Muscle layer of colon (tissue), 2 donors: ENCODE data around the gene ANKZF1.

Experiments used
- H3K27ac ChIP-seq: one replicate; pipeline ENCODE4 v1.7.0; 2013; ENCODE audit warnings: low read depth, mild to moderate bottlenecking, low read length, moderate library complexity
- H3K27me3 ChIP-seq, 2 donors: one replicate each; pipeline ENCODE4 v1.7.0; 2013; ENCODE audit warnings: low read length in 2 of 2, mild to moderate bottlenecking in 2 of 2; ENCODE audit not compliant: insufficient read depth in 2 of 2, control insufficient read depth in 1 of 2
- H3K36me3 ChIP-seq: one replicate; pipeline ENCODE4 v1.7.0; 2013; ENCODE audit warnings: mild to moderate bottlenecking, low read length; ENCODE audit not compliant: insufficient read depth
- H3K4me1 ChIP-seq: one replicate; pipeline ENCODE4 v1.7.0; 2013; ENCODE audit warnings: mild to moderate bottlenecking, low read length; ENCODE audit not compliant: insufficient read depth
- H3K4me3 ChIP-seq, 2 donors: one replicate each; pipeline ENCODE4 v1.7.0; 2013; ENCODE audit warnings: low read length in 2 of 2, low read depth in 1 of 2, mild to moderate bottlenecking in 1 of 2, moderate library complexity in 1 of 2
- H3K9ac ChIP-seq: one replicate; pipeline ENCODE4 v1.7.0; 2013; ENCODE audit warnings: low read length
- H3K9me3 ChIP-seq: one replicate; pipeline ENCODE4 v1.7.0; 2013; ENCODE audit warnings: mild to moderate bottlenecking, low read length
- donor health status: abdominal sarcoma.
- donor health status: Adenocarcinoma of cecum.

Gene ANKZF1

DNA sequence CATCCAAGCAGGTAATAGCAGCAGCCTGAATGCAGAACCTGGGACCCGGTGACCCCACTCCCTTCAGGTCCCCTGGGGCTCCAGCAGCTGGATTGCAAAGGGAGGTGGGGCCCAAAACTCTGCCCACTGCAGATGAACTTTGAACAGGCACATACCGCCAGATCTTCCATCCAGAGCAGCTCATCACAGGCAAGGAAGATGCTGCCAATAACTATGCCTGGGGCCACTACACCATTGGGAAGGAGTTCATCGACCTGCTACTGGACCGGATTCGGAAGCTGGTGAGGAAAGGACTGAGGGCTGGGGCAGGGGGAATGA lies 40.4 kb downstream of the ANKZF1 start:
- Histone ChIP-seq H3K27me3 (no peaks in the 10 kb centered on the region), H3K4me3 (no peak overlapping the region), H3K9ac (no peak overlapping the region), H3K27ac (no peak overlapping the region), H3K4me1 (no peaks in the 10 kb centered on the region), H3K9me3 (no peaks in the 10 kb centered on the region), H3K36me3 (no peaks in the 10 kb centered on the region)

DNA sequence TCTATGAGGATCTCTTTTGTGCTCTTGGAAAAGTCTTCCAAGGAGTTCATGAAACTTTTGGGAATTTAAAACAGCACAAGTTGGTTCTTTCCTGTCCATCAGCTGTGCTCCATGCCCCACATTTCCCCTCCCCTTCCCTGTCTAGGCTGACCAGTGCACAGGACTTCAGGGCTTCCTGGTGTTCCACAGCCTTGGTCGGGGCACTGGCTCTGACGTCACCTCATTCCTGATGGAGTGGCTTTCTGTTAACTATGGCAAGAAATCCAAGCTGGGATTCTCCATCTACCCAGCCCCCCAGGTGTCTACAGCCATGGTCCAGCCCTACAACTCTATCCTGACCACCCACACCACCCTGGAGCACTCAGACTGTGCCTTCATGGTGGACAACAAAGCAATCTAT lies 41.4 kb downstream of the ANKZF1 start:
- Histone ChIP-seq H3K27me3 (no peaks in the 10 kb centered on the region), H3K4me1 (no peaks in the 10 kb centered on the region), H3K36me3 (no peaks in the 10 kb centered on the region), H3K27ac (no peak overlapping the region), H3K4me3 (no peak overlapping the region), H3K9ac (no peak overlapping the region), H3K9me3 (no peaks in the 10 kb centered on the region)

DNA sequence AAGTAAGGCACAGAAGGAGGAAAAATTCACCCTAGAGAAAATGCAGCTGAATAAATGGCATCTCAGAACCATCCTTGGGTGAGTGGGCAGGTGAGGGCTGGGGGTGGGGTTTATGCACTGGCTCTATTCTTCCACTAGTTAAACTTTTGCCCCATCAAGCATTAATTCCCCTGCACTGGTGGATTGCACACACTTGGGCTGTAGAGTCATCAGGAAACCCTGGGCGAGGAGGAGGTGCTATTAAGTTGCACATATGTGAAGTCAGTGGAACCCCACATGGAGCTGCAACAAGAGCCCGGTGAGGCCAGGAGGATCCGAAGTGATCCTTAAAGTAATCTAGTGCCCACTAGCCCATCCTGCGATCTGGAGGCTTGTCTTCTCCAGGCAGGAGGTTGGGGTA lies 42.8 kb downstream of the ANKZF1 start:
- Histone ChIP-seq H3K9ac (no peak overlapping the region), H3K27me3 (no peaks in the 10 kb centered on the region), H3K36me3 (no peaks in the 10 kb centered on the region), H3K9me3 (no peaks in the 10 kb centered on the region), H3K4me1 (no peaks in the 10 kb centered on the region), H3K4me3 (no peak overlapping the region), H3K27ac (no peak overlapping the region)

DNA sequence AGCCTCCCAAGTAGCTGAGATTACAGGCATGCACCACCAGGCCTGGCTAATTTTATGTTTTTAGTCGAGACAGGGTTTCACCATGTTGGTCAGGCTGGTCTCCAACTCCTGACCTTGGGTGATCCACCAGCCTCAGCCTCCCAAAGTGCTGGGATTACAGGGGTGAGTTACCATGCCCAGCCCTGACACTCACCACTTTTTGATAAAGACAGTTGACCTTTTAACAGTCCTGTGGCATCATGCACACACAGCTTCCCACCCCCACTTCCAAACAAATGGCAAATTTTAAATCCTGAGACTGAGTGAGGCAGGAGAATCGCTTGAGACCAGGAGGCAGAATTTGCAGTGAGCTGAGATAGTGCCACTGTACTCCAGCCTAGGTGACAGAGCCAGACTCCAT lies 43.4 kb downstream of the ANKZF1 start:
- Histone ChIP-seq H3K27me3 (no peaks in the 10 kb centered on the region), H3K4me1 (peaks cover 6% of the 10 kb centered on the region), H3K4me3 (no peak overlapping the region), H3K27ac (no peak overlapping the region), H3K9ac (no peak overlapping the region), H3K9me3 (no peaks in the 10 kb centered on the region), H3K36me3 (no peaks in the 10 kb centered on the region)

- Histone ChIP-seq H3K27me3 (no peaks in the 10 kb centered on the region), H3K9ac (no peak overlapping the region), H3K4me3 (no peak overlapping the region), H3K27ac (no peak overlapping the region), H3K4me1 (peaks cover 15% of the 10 kb centered on the region), H3K9me3 (no peaks in the 10 kb centered on the region), H3K36me3 (no peaks in the 10 kb centered on the region)
Measured at GRCh38 chr2:219273937-219274336, 44.3 kb downstream of the ANKZF1 start.

GRCh38 chr2:219274361-219274921 lies 44.8 kb downstream of the ANKZF1 start:
- Histone ChIP-seq H3K27ac (no peak overlapping the region), H3K4me3 (no peak overlapping the region), H3K9me3 (no peaks in the 10 kb centered on the region), H3K27me3 (no peaks in the 10 kb centered on the region), H3K9ac (no peak overlapping the region), H3K36me3 (no peaks in the 10 kb centered on the region), H3K4me1 (peaks cover 15% of the 10 kb centered on the region)

DNA sequence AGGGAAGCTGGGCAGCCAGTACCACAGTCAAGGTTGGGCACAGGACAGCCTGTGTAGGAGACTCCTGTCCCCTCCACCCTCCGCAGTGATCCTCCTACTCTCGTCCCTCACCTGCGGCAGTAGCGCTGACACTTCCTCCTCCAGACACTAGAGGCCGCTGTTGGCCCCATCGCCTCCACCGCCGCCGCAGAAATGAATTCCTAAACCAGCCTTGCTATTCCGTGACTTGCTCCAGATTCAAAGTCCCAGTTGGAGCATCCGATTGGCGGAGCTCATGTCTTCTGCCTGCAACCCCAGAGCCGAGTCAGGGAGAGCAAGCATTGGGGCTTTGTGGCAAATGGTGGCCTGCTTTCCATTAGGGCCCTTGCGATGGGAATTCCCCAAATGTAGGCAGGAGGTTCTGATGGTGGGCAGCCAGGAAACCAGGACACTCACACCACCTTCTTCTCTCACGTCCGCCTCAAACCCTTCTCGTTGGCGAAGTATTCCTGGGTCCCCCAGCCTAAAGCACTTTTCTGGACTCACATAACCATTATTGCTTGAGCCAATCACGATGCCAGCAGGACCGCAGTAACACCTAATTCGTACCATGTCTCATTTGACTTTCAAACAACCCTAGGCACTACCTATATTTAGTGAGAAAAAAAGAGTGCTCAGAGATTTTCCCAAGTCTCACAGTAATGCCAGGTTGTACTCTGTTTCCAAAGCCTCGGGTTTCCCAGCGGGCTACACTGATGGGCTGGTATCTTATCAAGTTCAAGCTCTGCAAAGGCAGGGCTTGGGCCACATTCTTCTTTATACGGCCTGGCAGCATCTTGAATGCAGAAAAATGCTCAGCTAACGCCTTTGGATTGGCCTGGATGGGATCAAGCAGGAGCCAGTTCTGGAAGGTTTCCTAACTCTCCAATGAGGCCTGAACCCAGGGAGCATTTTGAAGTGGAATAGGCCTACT lies 48.4 kb downstream of the ANKZF1 start:
- H3K36me3 ChIP-seq: peaks cover 28% of the 10 kb centered on the region
- no peaks in the 10 kb centered on the region for H3K27me3 ChIP-seq
- H3K4me3 ChIP-seq: peak overlapping the region in 1 of 2 donors; percentile 36
- H3K9ac ChIP-seq: peak overlapping the region; percentile 55
- peaks cover 28% of the 10 kb centered on the region for H3K4me1 ChIP-seq
- H3K9me3 ChIP-seq: no peaks in the 10 kb centered on the region
- H3K27ac ChIP-seq: peak overlapping the region; percentile 75

- Histone ChIP-seq H3K4me3 (peak overlapping the region in 1 of 2 donors; percentile 36), H3K36me3 (peaks cover 35% of the 10 kb centered on the region), H3K9ac (peak overlapping the region; percentile 55), H3K4me1 (peaks cover 28% of the 10 kb centered on the region), H3K27me3 (no peaks in the 10 kb centered on the region), H3K9me3 (no peaks in the 10 kb centered on the region), H3K27ac (peak overlapping the region; percentile 75)
Measured at GRCh38 chr2:219278655-219279150, 49.1 kb downstream of the ANKZF1 start.

DNA sequence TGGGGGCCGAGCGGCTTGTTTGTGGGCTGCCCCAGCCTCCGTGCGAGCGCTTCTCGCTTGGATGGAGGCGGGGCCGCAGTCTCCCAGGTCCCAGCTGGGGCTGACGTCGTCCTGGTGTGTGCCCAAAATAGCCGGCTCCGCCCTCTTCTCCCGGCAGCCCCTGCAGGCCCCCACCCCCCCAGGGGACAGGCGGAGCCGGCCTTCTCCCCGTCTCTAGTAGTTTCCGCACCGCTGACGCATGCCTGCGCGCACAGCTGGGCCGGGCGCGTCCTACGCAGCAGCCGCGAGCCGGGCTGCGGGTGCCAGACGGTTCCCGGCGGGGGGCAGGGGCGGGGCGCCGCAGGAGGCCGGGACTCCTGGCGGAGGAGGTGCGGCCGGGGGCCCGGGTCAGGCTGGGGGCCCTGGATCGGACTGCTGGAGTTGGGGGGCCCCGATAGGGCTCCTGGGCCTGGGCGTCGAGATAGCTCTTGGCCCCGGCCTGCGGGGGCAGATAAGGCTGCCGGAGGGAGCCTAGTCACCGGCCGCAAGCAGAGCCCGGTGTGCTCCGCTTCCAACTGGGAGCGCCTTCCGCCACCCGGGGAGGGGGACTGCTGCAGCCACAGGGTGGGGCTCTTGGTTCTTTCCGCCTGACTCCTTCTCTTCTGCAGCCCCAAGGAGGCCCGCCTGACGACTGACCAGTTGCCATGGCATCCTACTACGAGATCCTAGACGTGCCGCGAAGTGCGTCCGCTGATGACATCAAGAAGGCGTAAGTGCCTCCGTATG lies 49.7 kb downstream of the ANKZF1 start, which contains the start of gene DNAJB2:
DNAJB2 (plus strand) TSS at position 216 of the 765 bp plus-strand sequence; CDS start at position 684, 468 bp downstream.
- no peaks in the 10 kb centered on the region for H3K9me3 ChIP-seq
- peak within 1 kb of the TSS; percentile 75 for H3K27ac ChIP-seq
- H3K36me3 ChIP-seq: peaks cover 41% of the 10 kb centered on the region
- H3K27me3 ChIP-seq: no peaks in the 10 kb centered on the region
- H3K4me3 ChIP-seq: peak within 1 kb of the TSS; percentile 59 to 96
- peaks cover 28% of the 10 kb centered on the region for H3K4me1 ChIP-seq
- peak within 1 kb of the TSS; percentile 85 for H3K9ac ChIP-seq

DNA sequence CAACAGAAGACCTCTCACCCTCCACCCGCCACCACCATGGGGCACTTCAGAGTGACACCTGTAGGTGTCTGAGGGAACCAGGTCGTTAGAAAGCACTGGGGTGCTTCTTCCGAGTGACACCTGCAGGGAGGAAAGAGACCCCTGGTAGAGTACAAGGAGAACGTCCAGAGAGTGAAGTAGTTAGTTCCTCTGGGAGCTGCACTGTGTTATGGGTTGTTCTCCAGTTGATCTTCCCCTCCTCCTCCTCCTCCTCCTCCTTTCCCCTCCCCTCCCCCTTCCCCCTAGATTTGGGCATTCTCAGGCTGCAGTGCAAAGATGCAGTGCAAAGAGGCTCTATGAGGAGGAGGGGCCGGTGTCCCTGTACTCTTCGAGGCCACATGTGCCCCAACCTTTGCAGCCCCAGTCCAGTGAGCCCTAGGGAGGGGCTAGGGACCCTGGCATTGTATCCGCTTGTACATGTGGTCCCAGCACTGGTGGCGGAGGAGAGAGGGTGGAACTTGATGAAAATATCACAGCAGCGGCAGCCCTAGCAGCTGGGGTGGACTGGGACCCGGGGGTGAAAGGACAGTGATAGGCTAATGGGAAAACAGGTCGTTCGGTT lies 50.4 kb downstream of the ANKZF1 start:
- peaks cover 48% of the 10 kb centered on the region for H3K36me3 ChIP-seq
- peaks cover 28% of the 10 kb centered on the region for H3K4me1 ChIP-seq
- no peaks in the 10 kb centered on the region for H3K27me3 ChIP-seq
- H3K4me3 ChIP-seq: peak overlapping the region; percentile 59 to 96
- peak overlapping the region; percentile 67 for H3K27ac ChIP-seq
- H3K9ac ChIP-seq: peak overlapping the region; percentile 85
- H3K9me3 ChIP-seq: no peaks in the 10 kb centered on the region

DNA sequence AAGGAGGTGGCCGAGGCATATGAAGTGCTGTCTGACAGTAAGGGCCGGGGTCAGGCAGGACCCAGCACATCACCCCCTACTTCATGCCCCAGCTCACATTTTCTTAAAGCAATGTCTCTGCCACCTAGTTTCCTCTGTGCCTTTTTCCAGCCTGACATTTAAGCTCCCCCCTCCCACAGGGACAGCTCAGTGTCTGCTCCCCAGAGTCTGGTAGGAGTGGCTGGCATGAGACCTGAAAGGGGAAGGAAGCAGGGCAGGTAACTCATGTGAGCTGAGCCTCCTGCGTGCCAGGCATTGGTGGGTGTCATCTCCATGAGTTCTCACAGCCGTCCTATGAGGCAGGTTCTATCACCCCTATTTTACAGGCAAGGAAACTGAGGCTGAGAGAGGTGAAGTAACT lies 51.0 kb downstream of the ANKZF1 start:
- Histone ChIP-seq H3K36me3 (peaks cover 54% of the 10 kb centered on the region), H3K27ac (peak overlapping the region; percentile 67), H3K9ac (no peak overlapping the region), H3K27me3 (no peaks in the 10 kb centered on the region), H3K4me1 (peaks cover 28% of the 10 kb centered on the region), H3K9me3 (no peaks in the 10 kb centered on the region), H3K4me3 (peak overlapping the region in 1 of 2 donors; percentile 96)
